Fibroblast of lung (primary cell): ENCODE results near the gene KIR2DL3.

Experiments used
- CTCF ChIP-seq, 2 donors: IDR thresholded peaks in 1 of 2; conservative IDR thresholded peaks in 1 of 2; 1 replicate in 1 of 2; 2 replicates in 1 of 2; pipeline ENCODE4 v1.5.1; 2011 to 2012; ENCODE audit warnings: low read length in 2 of 2, control low read depth in 1 of 2, inconsistent platforms in 1 of 2, low read depth in 1 of 2, mild to moderate bottlenecking in 1 of 2
- EZH2 ChIP-seq: IDR thresholded peaks from 2 replicates; pipeline ENCODE4 v1.5.1; 2012; ENCODE audit warnings: low read length, control low read depth, mild to moderate bottlenecking; ENCODE audit errors: missing control alignments

- TF ChIP-seq EZH2 (no peak), CTCF (conservative IDR thresholded peaks at IDR 0.05 in 1 of 2, IDR thresholded peaks at IDR 0.05 in 1 of 2; ENCODE audit: low read depth in 1 of 2, low read length in 2 of 2) (no peak)
Observed at GRCh38 chr19:54795758-54796157, 57.4 kb downstream of the KIR2DL3 start.
